Measurements from ENCODE around the gene UBTD1.

UBTD1 gene

GRCh38 chr10:97580421-97581367, 82.0 kb downstream of the UBTD1 start:
- no peak for DNase-seq

- DNase-seq: no peak
Observed at GRCh38 chr10:97582169-97582568, 83.4 kb downstream of the UBTD1 start.

GRCh38 chr10:97583476-97583875, 84.8 kb downstream of the UBTD1 start:
- no peak for DNase-seq

GRCh38 chr10:97584060-97584797, 85.5 kb downstream of the UBTD1 start, which contains the start of gene HOGA1:
HOGA1 (plus strand) TSS chr10:97584389; CDS start chr10:97584704, 315 bp downstream.
- peak in 57 of 58 donors; percentile 15 to 98 (median 87) for DNase-seq

- DNase-seq: no peak
Observed at GRCh38 chr10:97584798-97585438, 86.2 kb downstream of the UBTD1 start.

- no peak for DNase-seq
Observed at GRCh38 chr10:97585439-97585811, 86.7 kb downstream of the UBTD1 start.

GRCh38 chr10:97587183-97587582, 88.5 kb downstream of the UBTD1 start:
- DNase-seq: no peak

- DNase-seq: peak in 5 of 58 donors; percentile 3 to 48 (median 21)
Observed at GRCh38 chr10:97589479-97589878, 90.8 kb downstream of the UBTD1 start, which contains the start of gene C10orf62. C10orf62 (plus strand) TSS chr10:97589721; CDS start chr10:97589898, 177 bp downstream.

- DNase-seq: no peak
Observed at GRCh38 chr10:97590082-97590747, 91.5 kb downstream of the UBTD1 start.

- DNase-seq: no peak
Observed at GRCh38 chr10:97590748-97591495, 92.2 kb downstream of the UBTD1 start.

GRCh38 chr10:97593421-97593820, 94.7 kb downstream of the UBTD1 start:
- DNase-seq: no peak

GRCh38 chr10:97596101-97597082, 97.7 kb downstream of the UBTD1 start:
- peak in 4 of 58 donors; percentile 7 to 43 (median 13) for DNase-seq

- DNase-seq: no peak
Observed at GRCh38 chr10:97597778-97598177, 99.1 kb downstream of the UBTD1 start.

- DNase-seq: no peak
Observed at GRCh38 chr10:97598407-97599271, 99.9 kb downstream of the UBTD1 start.

- DNase-seq: no peak
Observed at GRCh38 chr10:97599272-97599619, 100.5 kb downstream of the UBTD1 start.

- no peak for DNase-seq
Observed at GRCh38 chr10:97600616-97601015, 101.9 kb downstream of the UBTD1 start.

- peak in 36 of 58 donors; percentile 1 to 70 (median 32) for DNase-seq
Observed at GRCh38 chr10:97601268-97602215, 102.8 kb downstream of the UBTD1 start.
